Stimulated activated CD4-positive, alpha-beta T cell treated with anti-CD3 and anti-CD28 coated beads, Interleukin-15, amount 100 ng/mL, for 48 hours (primary cell): Measurements from ENCODE around the gene PRDM16.

ENCODE experiments used
- DNase-seq, 2 donors: peaks; one replicate each; pipeline ENCODE4 v3.0.0-alpha.2; 2020; ENCODE audit warnings: low read depth in 2 of 2

The PRDM16 gene

GRCh38 chr1:3336641-3337630 lies 267.9 kb downstream of the PRDM16 start:
- DNase-seq, result no peak

- no peak for DNase-seq
Observed at GRCh38 chr1:3337798-3338724, 269.1 kb downstream of the PRDM16 start.

GRCh38 chr1:3338725-3339070 lies 269.7 kb downstream of the PRDM16 start:
- DNase-seq, result no peak

DNA sequence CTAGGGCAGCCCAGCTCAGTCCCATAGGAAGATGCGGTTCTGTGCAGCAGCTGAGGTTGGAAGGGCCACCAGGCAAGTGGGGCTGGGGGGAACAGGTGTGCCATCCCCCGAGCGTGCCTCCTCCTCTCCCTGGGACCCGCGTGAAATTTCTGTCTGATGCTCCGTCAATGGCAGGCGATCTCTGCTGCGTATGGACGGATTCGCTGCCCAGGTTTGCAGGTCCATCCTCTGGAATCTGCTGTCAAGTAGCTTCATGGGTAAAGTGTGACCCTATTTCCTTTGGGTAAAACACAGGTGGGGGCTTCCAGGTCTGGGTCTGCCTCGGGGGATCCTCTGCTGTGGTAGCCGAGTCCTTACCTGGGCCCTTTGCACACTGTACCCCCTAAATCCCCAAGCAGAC lies 270.9 kb downstream of the PRDM16 start:
- DNase-seq, result no peak

- DNase-seq, result no peak
Observed at GRCh38 chr1:3340548-3341235, 271.7 kb downstream of the PRDM16 start.

DNA sequence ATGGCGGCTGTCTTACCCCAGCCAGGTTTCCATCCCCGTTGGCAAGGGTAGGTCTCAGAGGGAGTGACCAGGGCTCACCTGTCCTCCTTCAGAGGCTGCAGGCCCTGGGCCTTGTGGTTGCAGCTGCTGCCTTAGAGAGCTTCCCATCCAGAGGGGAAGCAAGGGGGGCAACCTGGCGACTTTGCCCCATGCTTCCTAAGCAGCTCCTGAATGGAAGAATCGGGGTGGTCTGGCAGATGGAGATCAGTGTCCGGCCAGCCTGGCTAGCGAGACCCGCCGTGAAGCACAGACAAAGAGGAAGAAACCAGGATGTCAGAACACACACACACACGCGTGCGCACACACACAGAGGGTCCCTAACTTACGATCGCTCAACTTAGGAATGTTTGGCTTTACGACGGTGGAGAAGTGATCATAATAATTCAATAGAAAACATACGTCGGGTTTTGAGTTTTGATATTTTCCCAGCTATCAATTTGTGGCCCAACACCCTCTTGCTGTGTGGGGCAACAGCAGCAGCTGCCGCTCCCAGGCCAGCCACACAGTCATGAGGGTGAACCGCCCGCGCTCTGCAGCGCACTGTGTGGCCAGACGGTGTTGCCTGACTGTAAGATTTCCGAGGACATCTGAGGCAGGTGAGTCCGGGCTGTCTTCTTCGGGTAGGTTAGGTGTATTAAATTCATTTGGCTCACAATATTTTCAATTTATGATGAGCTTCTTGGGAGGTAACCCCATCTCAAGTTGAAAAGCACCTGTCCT lies 272.4 kb downstream of the PRDM16 start:
- no peak for DNase-seq

GRCh38 chr1:3342960-3343359 lies 274.0 kb downstream of the PRDM16 start:
- DNase-seq, result no peak

DNA sequence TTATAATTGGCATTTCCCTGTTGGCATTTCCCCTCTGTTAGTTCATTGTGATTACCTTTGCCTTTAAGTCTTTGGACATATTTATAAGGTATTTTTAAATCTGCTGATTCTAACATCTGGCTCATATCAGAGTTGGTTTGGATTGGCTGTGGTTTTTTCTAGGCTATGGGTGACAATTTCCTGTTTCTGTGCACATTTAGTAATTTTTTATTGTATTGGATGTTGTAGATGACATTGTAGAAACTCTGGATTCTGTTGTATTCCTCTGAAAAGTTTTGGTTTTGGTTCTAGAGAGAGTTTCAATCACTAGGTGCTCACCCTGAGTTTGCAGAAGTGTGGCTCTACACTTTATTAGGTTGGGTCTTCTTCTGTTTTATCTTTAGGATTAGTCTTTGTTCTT lies 275.4 kb downstream of the PRDM16 start:
- no peak for DNase-seq

GRCh38 chr1:3345792-3346191 lies 276.8 kb downstream of the PRDM16 start:
- no peak for DNase-seq

GRCh38 chr1:3346478-3346877 lies 277.5 kb downstream of the PRDM16 start:
- no peak for DNase-seq

DNA sequence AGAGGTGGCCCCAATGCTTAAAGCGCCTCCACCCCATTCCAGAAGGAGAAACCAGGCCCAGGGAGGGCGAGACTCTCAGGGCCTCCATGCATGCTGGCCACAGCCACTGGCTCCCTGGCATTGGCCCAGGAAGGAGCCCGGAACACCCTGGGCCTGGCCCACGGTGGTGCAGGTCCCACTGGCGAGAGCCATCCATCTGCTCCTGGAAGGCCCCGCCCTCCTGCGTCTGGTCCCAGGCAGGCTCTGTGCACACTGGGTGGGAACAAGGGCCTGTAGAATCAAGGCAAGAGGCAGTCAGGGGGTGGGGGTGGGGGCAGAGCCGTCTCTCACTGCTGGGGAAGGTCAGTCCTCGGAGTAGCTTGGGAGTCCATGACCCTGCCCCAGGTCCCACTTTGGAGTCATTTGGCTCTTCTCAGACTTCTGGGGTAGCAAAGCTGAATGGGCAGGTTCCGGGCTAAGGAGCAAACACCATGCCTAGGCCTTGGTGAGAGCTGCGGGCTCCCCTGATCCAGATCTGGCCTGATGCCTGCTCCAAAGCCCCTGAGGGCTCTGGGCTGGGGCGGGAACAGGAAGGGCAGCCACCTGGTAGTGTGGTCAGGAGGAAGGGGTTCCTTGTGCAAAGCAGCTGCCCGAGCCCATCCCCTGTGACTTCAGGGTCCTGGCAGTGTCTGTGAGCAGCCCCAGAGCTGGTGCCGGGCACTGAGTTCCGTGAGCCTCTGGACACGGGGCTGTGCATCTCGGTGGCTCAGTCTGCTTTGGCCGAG lies 278.4 kb downstream of the PRDM16 start:
- no peak for DNase-seq

- DNase-seq, result no peak
Observed at GRCh38 chr1:3348196-3348865, 279.3 kb downstream of the PRDM16 start.

GRCh38 chr1:3349161-3349967 lies 280.4 kb downstream of the PRDM16 start:
- DNase-seq, result no peak

- no peak for DNase-seq
Observed at GRCh38 chr1:3349968-3350299, 280.9 kb downstream of the PRDM16 start.

DNA sequence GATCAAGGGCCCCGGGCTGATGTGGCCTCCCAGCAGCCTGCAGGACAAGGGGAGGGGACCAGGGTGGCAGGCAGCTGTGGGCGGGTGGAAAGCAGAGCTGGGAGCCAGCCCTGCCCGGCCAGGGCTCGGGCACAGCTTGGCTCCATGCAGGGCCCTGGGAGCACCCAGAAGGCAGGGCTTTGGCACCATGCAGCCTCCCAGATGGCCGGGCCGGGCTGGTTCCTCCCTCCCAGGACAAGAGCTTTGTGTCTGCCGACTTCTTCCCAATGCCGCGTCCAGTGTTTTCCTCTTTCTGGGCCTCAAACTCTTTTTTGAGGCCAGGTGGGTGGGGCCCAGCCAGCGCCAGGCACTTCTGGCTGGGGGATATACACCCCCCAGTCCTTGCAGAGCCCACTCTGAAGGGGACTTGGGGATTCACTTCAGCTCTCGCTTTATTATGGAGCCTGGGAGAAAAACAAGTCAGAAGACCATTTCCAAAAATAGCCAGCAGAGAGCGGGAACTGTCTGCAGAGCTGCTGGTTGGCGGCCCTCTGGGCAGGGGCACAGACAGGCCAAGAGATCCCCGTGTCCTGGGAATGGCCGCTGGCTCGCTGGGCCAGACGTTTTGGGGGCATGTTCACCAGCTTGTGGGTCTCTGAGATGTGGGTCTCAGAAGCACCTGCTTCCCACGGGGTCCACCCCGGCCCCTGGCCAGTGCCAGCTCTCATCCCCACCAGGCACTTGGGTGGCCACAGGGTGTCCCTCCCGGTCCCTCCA lies 281.7 kb downstream of the PRDM16 start:
- DNase-seq, result no peak

- no peak for DNase-seq
Observed at GRCh38 chr1:3351449-3352298, 282.7 kb downstream of the PRDM16 start.

GRCh38 chr1:3352299-3352951 lies 283.4 kb downstream of the PRDM16 start:
- DNase-seq, result no peak
